Gastroesophageal sphincter (tissue), 3 donors: ENCODE data around the gene KAZALD1.

Source experiments
- CTCF ChIP-seq, 4 experiments: fragments of 200-600 bp in 2 of 4; fragments of 450-650 bp in 2 of 4; sonication (generic) in 1 of 4; IDR thresholded peaks; one replicate each; pipeline ENCODE4 v1.5.1; 2017 to 2019; ENCODE audit warnings: antibody characterized with exemption in 4 of 4, mild to moderate bottlenecking in 2 of 4, moderate library complexity in 2 of 4
- POLR2A ChIP-seq, 2 donors: fragments of 450-650 bp; IDR thresholded peaks; one replicate each; pipeline ENCODE4 v1.6.1; 2017; ENCODE audit warnings: antibody characterized with exemption in 2 of 2, mild to moderate bottlenecking in 2 of 2, moderate library complexity in 1 of 2
- POLR2AphosphoS5 ChIP-seq: sonication (generic); formaldehyde crosslinking; IDR thresholded peaks from one replicate; pipeline ENCODE4 v1.6.1; 2017; ENCODE audit warnings: antibody characterized with exemption

DNA sequence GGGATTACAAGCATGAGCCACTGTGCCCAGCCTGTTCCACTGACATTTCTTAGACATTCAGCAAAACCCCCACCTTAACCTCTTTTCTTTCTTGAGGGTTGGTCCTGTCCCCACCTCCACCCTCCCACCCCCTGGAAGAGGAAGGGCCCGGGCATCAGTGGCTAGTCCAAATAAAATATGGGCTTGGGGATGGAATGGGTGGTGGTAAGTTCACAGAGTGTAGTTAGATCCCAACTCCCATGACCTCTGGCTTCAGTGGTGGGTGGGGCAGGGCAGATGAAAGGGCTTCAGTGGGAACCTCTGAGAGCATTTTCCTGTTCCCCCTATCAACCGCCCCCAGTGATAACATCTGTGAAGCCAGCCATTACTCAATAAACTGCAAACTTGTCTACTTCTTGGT, 20.9 kb upstream of the KAZALD1 start:
- no peak for TF ChIP-seq POLR2AphosphoS5
- no peak for TF ChIP-seq CTCF (IDR thresholded peaks at IDR 0.05)
- TF ChIP-seq POLR2A (IDR thresholded peaks at IDR 0.05) = no peak
